WERI-Rb-1 (cell line): ENCODE measurements around the gene NEB.

ENCODE experiments used
- DNase-seq: peaks from one replicate; pipeline ENCODE4 v3.0.0-alpha.2; 2020
- H3K27ac ChIP-seq: fragments of 250-450 bp; sonication (Bioruptor Pico); 2 replicates; pipeline ENCODE4 v1.5.1; 2020; ENCODE audit warnings: mild to moderate bottlenecking, moderate library complexity
- H3K27me3 ChIP-seq: fragments of 250-450 bp; sonication (Bioruptor Pico); 2 replicates; pipeline ENCODE4 v1.5.1; 2021; ENCODE audit warnings: mild to moderate bottlenecking, low read depth, moderate library complexity; ENCODE audit not compliant: insufficient read depth, severe bottlenecking
- H3K36me3 ChIP-seq: fragments of 250-450 bp; sonication (Bioruptor Pico); 2 replicates; pipeline ENCODE4 v1.5.1; 2020; ENCODE audit warnings: mild to moderate bottlenecking, moderate library complexity
- H3K4me3 ChIP-seq: 2 replicates; pipeline ENCODE4 v1.5.1; 2011; ENCODE audit warnings: low read depth, mild to moderate bottlenecking, control low read depth, low read length
- H3K9me3 ChIP-seq: fragments of 250-450 bp; sonication (Bioruptor Pico); 2 replicates; pipeline ENCODE4 v1.5.1; 2021; ENCODE audit warnings: mild to moderate bottlenecking, moderate library complexity; ENCODE audit not compliant: severe bottlenecking
- TF ChIP-seq, protein P1 (sequence below): IDR thresholded peaks from 2 replicates; pipeline ENCODE4 v1.5.1; 2011; ENCODE audit warnings: low read depth, mild to moderate bottlenecking, control low read depth, inconsistent platforms, low read length

NEB gene

GRCh38 chr2:151552287-151552686 lies 182.0 kb downstream of the NEB start:
- Histone ChIP-seq H3K9me3 (no peaks in the 10 kb centered on the region), H3K4me3 (no peak overlapping the region), H3K36me3 (no peaks in the 10 kb centered on the region), H3K27ac (no peak overlapping the region), H3K27me3 (no peaks in the 10 kb centered on the region)
- TF ChIP-seq, protein P1, sequence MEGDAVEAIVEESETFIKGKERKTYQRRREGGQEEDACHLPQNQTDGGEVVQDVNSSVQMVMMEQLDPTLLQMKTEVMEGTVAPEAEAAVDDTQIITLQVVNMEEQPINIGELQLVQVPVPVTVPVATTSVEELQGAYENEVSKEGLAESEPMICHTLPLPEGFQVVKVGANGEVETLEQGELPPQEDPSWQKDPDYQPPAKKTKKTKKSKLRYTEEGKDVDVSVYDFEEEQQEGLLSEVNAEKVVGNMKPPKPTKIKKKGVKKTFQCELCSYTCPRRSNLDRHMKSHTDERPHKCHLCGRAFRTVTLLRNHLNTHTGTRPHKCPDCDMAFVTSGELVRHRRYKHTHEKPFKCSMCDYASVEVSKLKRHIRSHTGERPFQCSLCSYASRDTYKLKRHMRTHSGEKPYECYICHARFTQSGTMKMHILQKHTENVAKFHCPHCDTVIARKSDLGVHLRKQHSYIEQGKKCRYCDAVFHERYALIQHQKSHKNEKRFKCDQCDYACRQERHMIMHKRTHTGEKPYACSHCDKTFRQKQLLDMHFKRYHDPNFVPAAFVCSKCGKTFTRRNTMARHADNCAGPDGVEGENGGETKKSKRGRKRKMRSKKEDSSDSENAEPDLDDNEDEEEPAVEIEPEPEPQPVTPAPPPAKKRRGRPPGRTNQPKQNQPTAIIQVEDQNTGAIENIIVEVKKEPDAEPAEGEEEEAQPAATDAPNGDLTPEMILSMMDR, result no peak
- DNase-seq, result no peak

DNA sequence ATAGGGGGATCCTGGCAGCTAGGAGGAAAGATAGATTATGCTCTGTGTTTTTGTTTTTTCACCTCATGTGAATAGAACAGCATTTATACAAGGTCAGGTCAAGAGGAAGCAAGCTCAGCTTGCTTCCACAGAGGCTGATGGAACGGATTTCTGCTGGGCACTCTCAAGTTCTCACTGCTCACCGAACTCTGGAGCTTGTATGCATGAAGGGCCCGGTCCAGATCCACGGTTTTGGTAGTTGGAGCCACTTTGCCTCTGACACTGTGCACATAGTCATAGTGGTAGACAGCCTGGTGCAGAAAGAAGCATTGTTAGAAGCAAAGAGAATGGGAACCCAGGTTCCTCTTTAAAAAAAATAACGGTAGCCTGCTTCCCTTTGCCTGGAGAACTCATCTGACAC lies 182.7 kb downstream of the NEB start:
- DNase-seq, result no peak
- no peaks in the 10 kb centered on the region for H3K9me3 ChIP-seq
- H3K36me3 ChIP-seq, result no peaks in the 10 kb centered on the region
- no peak overlapping the region for H3K27ac ChIP-seq
- no peak overlapping the region for H3K4me3 ChIP-seq
- TF ChIP-seq, protein P1, result no peak
- H3K27me3 ChIP-seq, result no peaks in the 10 kb centered on the region

GRCh38 chr2:151549191-151549590 lies 185.1 kb downstream of the NEB start:
- H3K27me3 ChIP-seq, result no peaks in the 10 kb centered on the region
- H3K4me3 ChIP-seq, result no peak overlapping the region
- TF ChIP-seq, protein P1, result no peak
- no peak overlapping the region for H3K27ac ChIP-seq
- no peaks in the 10 kb centered on the region for H3K9me3 ChIP-seq
- no peaks in the 10 kb centered on the region for H3K36me3 ChIP-seq
- no peak for DNase-seq

GRCh38 chr2:151544449-151544848 lies 189.8 kb downstream of the NEB start:
- no peak for DNase-seq
- H3K4me3 ChIP-seq, result no peak overlapping the region
- H3K36me3 ChIP-seq, result no peaks in the 10 kb centered on the region
- H3K9me3 ChIP-seq, result no peaks in the 10 kb centered on the region
- no peaks in the 10 kb centered on the region for H3K27me3 ChIP-seq
- TF ChIP-seq, protein P1, result no peak
- no peak overlapping the region for H3K27ac ChIP-seq

GRCh38 chr2:151543876-151544275 lies 190.4 kb downstream of the NEB start:
- Histone ChIP-seq H3K27me3 (no peaks in the 10 kb centered on the region), H3K36me3 (no peaks in the 10 kb centered on the region), H3K27ac (no peak overlapping the region), H3K4me3 (no peak overlapping the region), H3K9me3 (no peaks in the 10 kb centered on the region)
- TF ChIP-seq, protein P1, result no peak
- DNase-seq, result no peak

- Histone ChIP-seq H3K27ac (no peak overlapping the region), H3K36me3 (no peaks in the 10 kb centered on the region), H3K27me3 (no peaks in the 10 kb centered on the region), H3K4me3 (no peak overlapping the region), H3K9me3 (no peaks in the 10 kb centered on the region)
- TF ChIP-seq, protein P1, result no peak
- no peak for DNase-seq
Observed at GRCh38 chr2:151534001-151534400, 200.3 kb downstream of the NEB start.
